ENCODE results near the gene CD8A. TPM values are rescaled to one million over a fixed set of nuclear protein-coding genes. Genes with fewer than 3 reads are reported as not detected.

CD8A gene
- total RNA-seq, 1 donor from 2014 or later = under 0.01 TPM

- H3K36me3 ChIP-seq (ENCODE audit: control insufficient read depth, insufficient read depth, low read length) = no peaks in the 10 kb centered on the region
- no peak overlapping the region for H3K4me3 ChIP-seq (ENCODE audit: low read depth, low read length)
- no peak for FAIRE-seq
Observed at GRCh38 chr2:86832334-86833096, 41.8 kb upstream of the CD8A start.

GRCh38 chr2:86831537-86831936 lies 40.8 kb upstream of the CD8A start:
- no peak for DNase-seq (ENCODE audit: low read depth)
- Histone ChIP-seq H3K4me3 (ENCODE audit: low read depth, low read length) (no peak overlapping the region), H3K27me3 (ENCODE audit: control insufficient read depth, insufficient read depth, low read length) (no peaks in the 10 kb centered on the region), H3K36me3 (ENCODE audit: control insufficient read depth, insufficient read depth, low read length) (no peaks in the 10 kb centered on the region)
- FAIRE-seq = no peak
- no peak for TF ChIP-seq CTCF (IDR thresholded peaks at IDR 0.05; ENCODE audit: insufficient read depth, low read length, severe bottlenecking)

More at GRCh38 chr2:86832334-86833096, 41.8 kb upstream of the CD8A start:
- no peak for DNase-seq (ENCODE audit: low read depth)
- no peak for TF ChIP-seq CTCF (IDR thresholded peaks at IDR 0.05; ENCODE audit: insufficient read depth, low read length, severe bottlenecking)
- H3K27me3 ChIP-seq (ENCODE audit: control insufficient read depth, insufficient read depth, low read length) = no peaks in the 10 kb centered on the region

- Histone ChIP-seq H3K27me3 (ENCODE audit: control insufficient read depth, insufficient read depth, low read length) (no peaks in the 10 kb centered on the region), H3K4me3 (ENCODE audit: low read depth, low read length) (no peak overlapping the region), H3K36me3 (ENCODE audit: control insufficient read depth, insufficient read depth, low read length) (no peaks in the 10 kb centered on the region)
- DNase-seq (ENCODE audit: low read depth) = no peak
- no peak for TF ChIP-seq CTCF (IDR thresholded peaks at IDR 0.05; ENCODE audit: insufficient read depth, low read length, severe bottlenecking)
- no peak for FAIRE-seq
Observed at GRCh38 chr2:86826951-86827350, 36.2 kb upstream of the CD8A start.

- TF ChIP-seq CTCF (IDR thresholded peaks at IDR 0.05; ENCODE audit: insufficient read depth, low read length, severe bottlenecking) = no peak
- Histone ChIP-seq H3K27me3 (ENCODE audit: control insufficient read depth, insufficient read depth, low read length) (no peaks in the 10 kb centered on the region), H3K4me3 (ENCODE audit: low read depth, low read length) (no peak overlapping the region), H3K36me3 (ENCODE audit: control insufficient read depth, insufficient read depth, low read length) (no peaks in the 10 kb centered on the region)
- no peak for DNase-seq (ENCODE audit: low read depth)
- no peak for FAIRE-seq
Observed at GRCh38 chr2:86825693-86826381, 35.1 kb upstream of the CD8A start.

GRCh38 chr2:86825036-86825692 lies 34.5 kb upstream of the CD8A start:
- TF ChIP-seq CTCF (IDR thresholded peaks at IDR 0.05; ENCODE audit: insufficient read depth, low read length, severe bottlenecking) = no peak
- no peaks in the 10 kb centered on the region for H3K27me3 ChIP-seq (ENCODE audit: control insufficient read depth, insufficient read depth, low read length)
- no peak overlapping the region for H3K4me3 ChIP-seq (ENCODE audit: low read depth, low read length)
- H3K36me3 ChIP-seq (ENCODE audit: control insufficient read depth, insufficient read depth, low read length) = no peaks in the 10 kb centered on the region
- DNase-seq (ENCODE audit: low read depth) (no peak), FAIRE-seq (no peak)
